Activated CD8-positive, alpha-beta T cell treated with anti-CD3 and anti-CD28 coated beads, Interleukin-2, amount 10 ng/mL, durations not matched to agents 7 days and 5 days (primary cell): ENCODE data around the gene RRAGC. TPM values are rescaled to one million over a fixed set of nuclear protein-coding genes. Genes with fewer than 3 reads are reported as not detected.

ENCODE experiments used
- ATAC-seq: fragments of 150-1000 bp; cut with Tn5 transposase; one replicate; pipeline ENCODE4 v1.10.0; 2021; ENCODE audit warnings: moderate library complexity
- CTCF ChIA-PET: fragments of 350-600 bp; sonication (Branson Sonifier 250); formaldehyde crosslinking; loops from one replicate; lab custom pipeline; 2021; ENCODE audit warnings: antibody characterized with exemption; lab: Charles Lee
- POLR2A ChIA-PET: fragments of 350-600 bp; sonication (Branson Sonifier 250); formaldehyde crosslinking; loops from one replicate; lab custom pipeline; 2021; ENCODE audit warnings: antibody characterized with exemption; lab: Charles Lee
- DNase-seq: peaks from one replicate; pipeline ENCODE4 v3.0.0-alpha.2; 2020
- H3K27ac Mint-ChIP-seq: one replicate; pipeline ENCODE4 v1.8.0; 2021; ENCODE audit warnings: mild to moderate bottlenecking, mixed read lengths
- H3K27me3 Mint-ChIP-seq: one replicate; pipeline ENCODE4 v1.8.0; 2021; ENCODE audit warnings: low read depth, mixed read lengths
- H3K36me3 Mint-ChIP-seq: one replicate; pipeline ENCODE4 v1.8.0; 2021; ENCODE audit warnings: low read depth, mixed read lengths
- H3K4me1 Mint-ChIP-seq: one replicate; pipeline ENCODE4 v1.8.0; 2021; ENCODE audit warnings: low read depth, mixed read lengths
- H3K4me3 Mint-ChIP-seq: one replicate; pipeline ENCODE4 v1.8.0; 2021; ENCODE audit warnings: mild to moderate bottlenecking, mixed read lengths
- H3K9me3 Mint-ChIP-seq: one replicate; pipeline ENCODE4 v1.8.0; 2022; ENCODE audit warnings: mixed read lengths; ENCODE audit not compliant: insufficient read depth
- total RNA-seq, 2 experiments: library from RNA; stranded (reverse); gene quantifications; one replicate each; pipeline ENCODE4 v1.2.3, GENCODE V29; 2021

Gene RRAGC
- total RNA-seq, 2 experiments from 2014 or later: 14.3 to 14.9 TPM

DNA sequence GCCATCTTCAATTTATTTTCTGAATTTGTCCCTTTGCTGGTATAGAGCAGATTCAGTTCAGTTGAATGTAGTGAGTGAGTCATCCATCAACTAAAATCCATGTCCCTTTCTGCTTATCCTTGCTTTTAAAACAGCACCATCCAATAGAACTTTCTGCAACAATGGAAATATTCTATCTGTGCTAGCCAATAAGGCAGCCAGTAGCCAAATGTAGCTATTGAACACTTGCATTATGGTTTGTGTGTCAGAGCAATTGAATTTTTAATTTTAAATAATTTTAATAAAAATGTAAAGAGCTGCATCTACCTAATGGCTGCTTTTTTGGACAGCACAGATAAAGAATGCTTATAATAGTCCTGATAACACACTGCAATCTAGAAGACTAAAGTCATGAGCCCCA lies 21.9 kb upstream of the RRAGC start, which contains the start of gene GJA9:
Gene GJA9, minus strand, starts transcription at position 101 of the 400 bp plus-strand sequence. CDS start 5,489 bp downstream, outside the sequence.
- H3K9me3 Mint-ChIP-seq: no peaks in the 10 kb centered on the region
- H3K4me1 Mint-ChIP-seq: no peaks in the 10 kb centered on the region
- H3K27me3 Mint-ChIP-seq: peaks cover 7% of the 10 kb centered on the region
- ChIA-PET POLR2A (no interaction called here), CTCF (interaction anchor here (1.1 to 1.4 kb wide), 4 partner anchors 14 to 217 kb away, joined by 3 to 4 read pairs (median 4); no protein-coding TSS in a partner anchor)
- H3K27ac Mint-ChIP-seq: no peak within 1 kb of the TSS
- no peaks in the 10 kb centered on the region for H3K36me3 Mint-ChIP-seq
- no peak within 1 kb of the TSS for H3K4me3 Mint-ChIP-seq
- no peak for ATAC-seq
- no peak for DNase-seq

GRCh38 chr1:38875811-38876210 lies 16.2 kb upstream of the RRAGC start:
- no peak overlapping the region for H3K4me3 Mint-ChIP-seq
- no peak for ATAC-seq
- peaks cover 5% of the 10 kb centered on the region for H3K36me3 Mint-ChIP-seq
- H3K9me3 Mint-ChIP-seq: no peaks in the 10 kb centered on the region
- H3K4me1 Mint-ChIP-seq: peaks cover 29% of the 10 kb centered on the region
- H3K27ac Mint-ChIP-seq: no peak overlapping the region
- H3K27me3 Mint-ChIP-seq: no peaks in the 10 kb centered on the region
- CTCF ChIA-PET: interaction anchor here (1.3 kb wide), 1 partner anchor 216 kb away, joined by 3 read pairs; no protein-coding TSS in a partner anchor
- POLR2A ChIA-PET: no interaction called here
- DNase-seq: no peak

DNA sequence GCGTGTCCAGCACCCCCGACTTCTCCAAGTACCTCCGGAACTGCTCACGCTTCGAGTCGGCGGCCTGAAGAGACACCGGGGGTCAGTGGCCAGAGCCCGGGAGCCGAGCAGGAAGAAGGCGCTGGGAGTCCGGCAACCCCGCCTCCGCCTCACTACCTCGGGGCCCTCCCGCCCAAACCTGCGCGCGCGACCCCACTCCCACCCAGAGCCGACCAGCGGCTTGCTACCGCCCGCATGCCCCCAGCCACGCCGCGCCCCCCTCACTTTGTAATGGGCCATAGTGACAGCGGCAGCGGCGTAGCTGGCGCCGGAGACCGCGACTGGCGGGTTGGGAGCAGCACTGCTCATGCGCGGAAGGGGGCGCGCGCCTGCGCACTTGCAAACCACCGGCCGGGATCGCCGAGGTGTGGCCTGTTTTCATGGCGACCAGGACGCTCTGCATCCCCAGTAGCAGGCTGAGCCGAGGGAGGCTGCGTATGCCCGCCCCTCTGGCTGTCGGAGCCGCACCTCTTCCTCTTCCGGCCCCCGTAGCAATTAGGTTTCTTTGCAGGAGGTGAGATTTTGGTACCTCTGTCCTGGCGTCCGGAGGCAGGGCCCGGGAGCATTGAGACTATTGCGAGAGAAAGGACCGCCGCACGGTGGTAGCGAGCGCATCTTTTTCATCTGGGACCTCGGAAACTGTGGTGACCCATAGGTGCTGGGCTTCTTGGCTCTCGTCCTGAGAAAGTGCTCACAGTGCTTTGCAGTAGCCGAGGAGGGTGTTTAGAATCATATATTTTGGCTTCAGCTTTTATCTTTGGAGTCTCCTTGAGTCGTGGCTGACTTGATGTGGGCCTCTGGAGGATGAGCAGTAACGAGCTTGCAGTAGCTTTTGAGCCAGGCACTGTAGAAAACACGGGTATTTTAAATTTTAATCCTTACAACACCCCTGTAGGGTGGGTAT lies 13.7 kb upstream of the RRAGC start, which contains the start of gene MYCBP:
Gene MYCBP, minus strand, starts transcription at position 322 of the 943 bp plus-strand sequence. Its CDS starts 43 bp downstream, at position 279.
- Mint-ChIP-seq H3K4me1 (peaks cover 32% of the 10 kb centered on the region), H3K9me3 (no peaks in the 10 kb centered on the region), H3K4me3 (peak within 1 kb of the TSS; percentile 95), H3K36me3 (peaks cover 10% of the 10 kb centered on the region), H3K27ac (peak within 1 kb of the TSS; percentile 87), H3K27me3 (no peaks in the 10 kb centered on the region)
- peak; percentile 99 for ATAC-seq
- ChIA-PET CTCF (interaction anchor here (1.0 to 2.0 kb wide), 7 partner anchors 13 to 733 kb away, joined by 3 to 6 read pairs (median 4); no protein-coding TSS in a partner anchor), POLR2A (interaction anchor here (0.6 to 2.0 kb wide), 4 partner anchors 14 to 1187 kb away, joined by 3 to 10 read pairs (median 3); partner anchors contain the start of gene RRAGC)
- DNase-seq: peak; percentile 98

GRCh38 chr1:38872401-38873026 lies 12.9 kb upstream of the RRAGC start:
- Mint-ChIP-seq H3K27me3 (no peaks in the 10 kb centered on the region), H3K4me1 (peaks cover 34% of the 10 kb centered on the region), H3K9me3 (no peaks in the 10 kb centered on the region), H3K27ac (peak overlapping the region; percentile 87), H3K36me3 (peaks cover 14% of the 10 kb centered on the region), H3K4me3 (peak overlapping the region; percentile 95)
- CTCF ChIA-PET: interaction anchor here (1.0 to 2.0 kb wide), 6 partner anchors 12 to 734 kb away, joined by 3 to 6 read pairs (median 4); no protein-coding TSS in a partner anchor
- ATAC-seq: peak; percentile 20
- peak; percentile 54 for DNase-seq
- POLR2A ChIA-PET: interaction anchor here (1.1 to 2.0 kb wide), 2 partner anchors 13 to 15 kb away, joined by 3 to 10 read pairs; partner anchors contain the start of gene RRAGC

- Mint-ChIP-seq H3K27ac (no peak overlapping the region), H3K4me3 (no peak overlapping the region), H3K9me3 (no peaks in the 10 kb centered on the region), H3K27me3 (no peaks in the 10 kb centered on the region), H3K4me1 (peaks cover 34% of the 10 kb centered on the region), H3K36me3 (peaks cover 19% of the 10 kb centered on the region)
- no peak for ATAC-seq
- ChIA-PET CTCF (interaction anchor here (2.0 kb wide), 1 partner anchor 36 kb away, joined by 5 read pairs; no protein-coding TSS in a partner anchor), POLR2A (interaction anchor here (2.0 kb wide), 1 partner anchor 11 kb away, joined by 10 read pairs; the partner anchor contains the start of gene RRAGC)
- no peak for DNase-seq
Measured at GRCh38 chr1:38870996-38871395, 11.4 kb upstream of the RRAGC start.

GRCh38 chr1:38867208-38867607 lies 7.6 kb upstream of the RRAGC start:
- DNase-seq (no peak), ATAC-seq (no peak)
- H3K36me3 Mint-ChIP-seq: peaks cover 26% of the 10 kb centered on the region
- H3K27me3 Mint-ChIP-seq: no peaks in the 10 kb centered on the region
- no peaks in the 10 kb centered on the region for H3K9me3 Mint-ChIP-seq
- H3K4me1 Mint-ChIP-seq: peaks cover 17% of the 10 kb centered on the region
- H3K4me3 Mint-ChIP-seq: no peak overlapping the region
- H3K27ac Mint-ChIP-seq: no peak overlapping the region
- POLR2A ChIA-PET: no interaction called here
- CTCF ChIA-PET: no interaction called here

GRCh38 chr1:38865112-38865715 lies 5.6 kb upstream of the RRAGC start:
- peaks cover 19% of the 10 kb centered on the region for H3K4me1 Mint-ChIP-seq
- no peak overlapping the region for H3K4me3 Mint-ChIP-seq
- no peak overlapping the region for H3K27ac Mint-ChIP-seq
- ATAC-seq (no peak), DNase-seq (no peak)
- ChIA-PET CTCF (no interaction called here), POLR2A (no interaction called here)
- no peaks in the 10 kb centered on the region for H3K9me3 Mint-ChIP-seq
- peaks cover 28% of the 10 kb centered on the region for H3K36me3 Mint-ChIP-seq
- no peaks in the 10 kb centered on the region for H3K27me3 Mint-ChIP-seq

GRCh38 chr1:38860454-38860795 lies 853 bp upstream of the RRAGC start:
- peak overlapping the region; percentile 71 for H3K27ac Mint-ChIP-seq
- ATAC-seq: no peak
- H3K9me3 Mint-ChIP-seq: no peaks in the 10 kb centered on the region
- ChIA-PET CTCF (interaction anchor here (1.4 kb wide), 1 partner anchor 12 kb away, joined by 4 read pairs; the partner anchor contains the start of gene MYCBP), POLR2A (interaction anchor here (2.2 kb wide), 1 partner anchor 12 kb away, joined by 10 read pairs; the partner anchor contains the start of gene MYCBP)
- no peak for DNase-seq
- H3K4me1 Mint-ChIP-seq: peaks cover 33% of the 10 kb centered on the region
- peak overlapping the region; percentile 96 for H3K4me3 Mint-ChIP-seq
- H3K36me3 Mint-ChIP-seq: peaks cover 27% of the 10 kb centered on the region
- H3K27me3 Mint-ChIP-seq: no peaks in the 10 kb centered on the region

- peak overlapping the region; percentile 67 for H3K27ac Mint-ChIP-seq
Measured at GRCh38 chr1:38858833-38859560, 575 bp downstream of the RRAGC start.

DNA sequence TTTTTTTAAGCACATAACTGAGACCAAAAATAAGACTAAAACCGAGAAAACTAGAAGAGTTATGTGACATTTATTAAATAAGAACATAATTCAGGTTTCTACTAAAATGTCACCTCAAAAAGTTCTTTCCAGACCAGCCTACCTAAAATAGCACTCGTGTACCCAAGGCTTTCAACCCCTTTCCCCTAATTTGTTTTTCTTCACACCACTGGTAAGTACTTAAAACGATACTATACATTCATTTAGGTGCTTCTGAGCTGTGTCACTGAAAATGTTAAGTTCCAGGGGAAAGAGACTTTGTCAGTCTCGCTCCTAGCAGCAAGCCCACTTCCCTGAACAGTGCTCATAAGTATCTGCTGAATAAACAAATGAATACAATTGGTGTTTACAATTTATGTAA lies 6.8 kb downstream of the RRAGC start:
- Mint-ChIP-seq H3K9me3 (no peaks in the 10 kb centered on the region), H3K27me3 (no peaks in the 10 kb centered on the region), H3K4me1 (peaks cover 8% of the 10 kb centered on the region), H3K36me3 (peaks cover 33% of the 10 kb centered on the region), H3K4me3 (no peak overlapping the region), H3K27ac (no peak overlapping the region)
- DNase-seq: no peak
- ATAC-seq: no peak
- ChIA-PET POLR2A (no interaction called here), CTCF (interaction anchor here (1.0 kb wide), 1 partner anchor 239 kb away, joined by 3 read pairs; no protein-coding TSS in a partner anchor)

More at GRCh38 chr1:38858833-38859560, 575 bp downstream of the RRAGC start:
- peaks cover 33% of the 10 kb centered on the region for H3K4me1 Mint-ChIP-seq
- peak; percentile 32 for ATAC-seq
- POLR2A ChIA-PET: interaction anchor here (0.6 to 2.2 kb wide), 3 partner anchors 10 to 697 kb away, joined by 3 to 10 read pairs (median 4); partner anchors contain the start of gene MYCBP
- H3K9me3 Mint-ChIP-seq: no peaks in the 10 kb centered on the region
- CTCF ChIA-PET: no interaction called here
- H3K4me3 Mint-ChIP-seq: peak overlapping the region; percentile 96
- DNase-seq: peak; percentile 56
- H3K27me3 Mint-ChIP-seq: no peaks in the 10 kb centered on the region
- peaks cover 30% of the 10 kb centered on the region for H3K36me3 Mint-ChIP-seq
